DMS 273 treated with DMSO at 0.1 percent for 48 hours (cell line): ENCODE measurements around the gene RFTN1.

Experiments used
- DNase-seq: peaks from one replicate; lab custom pipeline; 2025; lab: John Stamatoyannopoulos, UW

Gene RFTN1

DNA sequence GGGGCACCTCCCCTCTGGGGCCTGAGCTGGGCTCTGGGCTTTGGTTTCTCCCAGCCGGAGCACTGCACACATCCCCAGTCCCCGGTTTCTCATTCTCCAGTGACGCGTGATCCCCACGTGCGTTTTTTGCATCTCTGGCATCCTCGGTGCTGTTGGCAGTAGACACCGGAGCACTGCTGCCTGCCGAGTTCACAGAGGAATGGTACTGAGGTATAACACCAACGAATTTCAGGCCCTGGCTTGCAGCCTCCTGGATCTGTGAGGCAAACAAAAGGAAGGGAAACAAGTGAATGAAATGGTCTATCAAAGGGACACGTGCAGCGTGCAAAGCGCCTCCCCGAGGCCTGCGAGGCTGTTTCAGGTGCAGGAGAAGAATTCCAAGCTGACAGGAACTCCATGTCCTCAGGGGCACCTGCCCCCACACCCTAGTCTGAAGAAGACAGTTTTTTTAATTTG is 135.6 kb downstream of the RFTN1 start:
- no peak for DNase-seq

DNA sequence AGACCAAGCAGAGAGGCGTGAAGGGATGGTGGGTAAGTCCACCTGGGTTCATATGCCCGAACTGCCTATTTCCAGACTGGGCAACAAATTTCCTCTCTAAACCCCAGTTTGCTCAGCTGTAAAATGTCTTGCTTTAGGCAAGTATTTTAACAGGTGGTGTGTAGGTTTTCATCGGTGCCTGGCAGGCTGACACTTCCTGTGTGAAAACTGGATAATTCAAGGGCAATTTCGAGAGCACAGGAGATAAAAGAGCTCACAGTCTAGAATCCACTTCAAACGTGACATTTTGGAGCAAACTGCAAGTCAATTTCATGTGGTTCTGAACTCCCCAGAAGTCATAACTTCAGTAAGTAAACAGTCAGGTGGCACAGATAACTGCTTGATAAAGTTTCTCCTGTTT is 136.3 kb downstream of the RFTN1 start:
- DNase-seq, result no peak

DNA sequence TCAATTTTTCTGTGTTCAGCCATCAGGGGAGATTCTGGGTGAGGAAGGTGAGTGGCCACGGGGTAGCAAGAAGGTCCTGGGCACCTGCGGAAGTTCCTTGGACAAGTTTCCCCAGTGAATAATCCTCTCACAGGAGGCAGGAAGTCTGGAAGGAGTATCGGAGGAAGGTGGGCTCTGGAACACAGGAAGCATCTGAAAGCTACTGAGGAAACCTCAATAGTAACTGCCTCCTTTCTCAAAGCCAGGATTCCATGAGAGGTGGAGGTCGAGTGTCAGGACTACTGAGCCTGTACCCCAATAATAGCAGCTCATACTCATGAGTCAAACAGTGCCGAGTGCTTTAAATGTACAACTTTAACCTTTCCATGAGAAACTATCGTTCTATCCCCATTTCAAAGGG is 137.6 kb downstream of the RFTN1 start:
- no peak for DNase-seq

DNA sequence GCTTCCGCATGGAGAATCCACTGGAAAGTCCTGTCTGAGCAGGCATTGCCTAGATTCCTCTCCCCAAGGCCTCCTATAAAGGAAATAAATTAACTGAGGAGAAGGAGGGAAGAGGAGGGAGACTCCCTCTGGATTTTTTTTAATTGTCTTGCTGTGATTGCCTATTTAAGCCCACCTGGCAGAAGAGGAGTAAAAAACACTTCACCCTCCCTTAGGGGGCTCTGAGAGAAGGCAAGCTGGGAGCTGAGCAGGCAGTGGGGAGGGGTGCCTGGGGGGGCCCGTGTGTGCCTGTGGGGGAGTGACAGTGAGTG is 138.6 kb downstream of the RFTN1 start:
- DNase-seq, result no peak

DNA sequence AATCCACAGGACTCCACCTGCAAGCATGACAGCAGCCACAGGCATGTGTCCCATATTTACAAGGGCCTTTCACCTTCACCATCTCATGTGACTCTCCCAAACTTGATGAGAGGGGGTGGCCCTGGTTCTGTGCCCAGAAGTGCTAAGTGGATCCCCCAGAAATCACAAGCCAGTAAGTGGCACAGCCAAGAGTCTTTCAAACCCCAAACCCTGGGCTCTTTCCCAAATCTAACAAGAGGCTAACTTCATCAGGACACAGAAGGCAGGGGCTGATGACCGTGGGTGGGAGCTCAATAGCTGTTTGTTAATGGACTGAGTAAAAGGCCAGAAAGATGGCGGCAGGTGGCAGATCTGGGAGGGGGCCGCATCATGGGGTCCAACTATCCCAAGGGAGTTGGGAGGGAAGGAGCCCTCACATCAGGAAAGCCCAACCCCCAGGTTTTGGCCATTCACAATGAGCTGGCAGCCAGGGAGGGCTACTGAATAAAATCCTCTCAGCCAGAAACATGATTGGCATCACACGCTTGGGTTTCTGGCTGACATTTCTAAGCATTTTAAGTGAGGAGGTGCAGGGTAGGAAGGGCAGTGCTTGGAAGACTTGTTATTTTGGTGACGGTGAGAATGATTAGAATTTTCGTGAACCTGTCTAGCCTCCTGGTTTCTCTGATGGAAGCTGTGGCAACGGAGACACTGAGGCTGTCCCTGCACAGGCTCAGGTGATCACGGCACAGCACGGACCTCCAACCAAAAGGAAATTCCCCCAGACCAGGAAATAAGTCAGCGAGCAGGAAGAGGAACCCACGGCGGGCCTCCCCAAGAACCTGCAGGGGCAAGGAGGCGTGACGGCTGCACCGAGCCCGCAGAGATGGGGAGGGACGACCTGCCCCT is 139.2 kb downstream of the RFTN1 start:
- DNase-seq, result no peak

DNA sequence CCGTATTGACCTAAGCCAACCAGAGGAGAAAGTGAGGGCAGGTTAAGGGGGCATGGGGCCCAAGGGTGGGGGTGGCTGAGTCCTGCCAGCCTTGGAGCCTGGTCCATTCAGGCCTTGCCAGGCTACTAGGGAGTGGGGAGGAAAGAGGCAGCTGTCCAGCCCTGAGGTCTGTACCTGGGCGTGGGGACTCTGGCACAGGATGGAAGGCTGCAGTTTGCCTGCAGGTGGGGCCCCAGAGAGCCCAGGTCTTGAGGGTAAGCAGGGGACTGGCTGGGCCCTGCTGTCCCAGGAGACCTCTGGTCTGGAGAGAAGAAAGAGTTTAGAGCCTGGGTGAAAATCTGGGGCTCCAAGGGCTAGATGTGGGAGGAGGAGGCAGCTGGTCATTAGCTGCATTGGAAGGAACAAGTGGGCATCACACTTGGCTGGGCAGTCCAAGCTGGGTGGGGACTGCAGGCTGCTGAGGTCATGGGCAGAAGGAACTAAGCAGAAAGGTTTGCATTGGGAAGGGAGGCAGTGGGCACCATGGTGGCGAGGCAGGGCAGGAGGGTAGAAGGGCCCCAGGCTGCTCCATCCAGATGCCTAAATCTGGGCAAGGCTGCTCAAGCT is 140.1 kb downstream of the RFTN1 start:
- no peak for DNase-seq

DNA sequence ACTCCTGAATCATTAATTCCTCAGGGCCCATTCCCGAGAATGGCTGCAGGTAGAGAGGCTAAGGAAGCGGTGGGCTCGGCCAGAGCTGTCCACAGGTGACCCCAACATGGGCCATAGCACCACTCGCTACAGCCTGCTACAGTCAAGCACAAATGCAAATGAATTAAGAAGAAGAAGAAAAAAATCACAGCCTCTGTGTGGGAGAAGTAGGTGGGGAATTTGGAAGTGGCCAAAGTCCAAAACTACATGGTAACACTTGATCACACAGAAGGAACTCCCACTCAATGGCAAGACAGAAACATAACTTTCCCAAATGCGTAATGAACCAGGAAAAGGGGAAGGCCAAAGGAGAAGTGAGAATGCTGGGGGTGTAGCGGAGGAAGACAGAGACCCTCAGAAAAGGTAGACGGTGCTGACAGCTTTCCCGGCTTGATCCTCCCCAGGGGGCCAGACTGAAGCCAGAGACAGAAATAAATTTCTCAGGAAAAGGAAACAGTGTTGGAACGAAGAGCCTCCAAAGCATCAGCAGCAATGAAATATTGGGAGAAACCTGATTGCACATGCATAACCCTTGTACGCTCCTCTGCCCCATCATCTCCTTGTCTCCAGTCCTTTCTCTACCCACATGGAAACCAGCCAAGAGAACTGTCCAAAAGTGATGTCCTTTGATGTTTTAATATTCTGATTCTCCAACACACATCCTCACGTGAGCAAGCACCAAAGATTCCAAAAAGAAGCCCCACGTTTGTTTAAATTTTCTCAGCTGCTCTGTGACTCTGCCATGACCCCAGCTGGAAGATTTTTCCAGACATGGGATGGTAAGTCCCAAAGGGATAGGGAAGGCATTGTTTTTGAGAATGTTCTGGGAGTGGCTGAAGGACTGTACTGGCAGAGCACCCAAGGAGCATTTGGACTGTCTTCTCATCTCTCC is 140.9 kb downstream of the RFTN1 start:
- DNase-seq, result no peak

DNA sequence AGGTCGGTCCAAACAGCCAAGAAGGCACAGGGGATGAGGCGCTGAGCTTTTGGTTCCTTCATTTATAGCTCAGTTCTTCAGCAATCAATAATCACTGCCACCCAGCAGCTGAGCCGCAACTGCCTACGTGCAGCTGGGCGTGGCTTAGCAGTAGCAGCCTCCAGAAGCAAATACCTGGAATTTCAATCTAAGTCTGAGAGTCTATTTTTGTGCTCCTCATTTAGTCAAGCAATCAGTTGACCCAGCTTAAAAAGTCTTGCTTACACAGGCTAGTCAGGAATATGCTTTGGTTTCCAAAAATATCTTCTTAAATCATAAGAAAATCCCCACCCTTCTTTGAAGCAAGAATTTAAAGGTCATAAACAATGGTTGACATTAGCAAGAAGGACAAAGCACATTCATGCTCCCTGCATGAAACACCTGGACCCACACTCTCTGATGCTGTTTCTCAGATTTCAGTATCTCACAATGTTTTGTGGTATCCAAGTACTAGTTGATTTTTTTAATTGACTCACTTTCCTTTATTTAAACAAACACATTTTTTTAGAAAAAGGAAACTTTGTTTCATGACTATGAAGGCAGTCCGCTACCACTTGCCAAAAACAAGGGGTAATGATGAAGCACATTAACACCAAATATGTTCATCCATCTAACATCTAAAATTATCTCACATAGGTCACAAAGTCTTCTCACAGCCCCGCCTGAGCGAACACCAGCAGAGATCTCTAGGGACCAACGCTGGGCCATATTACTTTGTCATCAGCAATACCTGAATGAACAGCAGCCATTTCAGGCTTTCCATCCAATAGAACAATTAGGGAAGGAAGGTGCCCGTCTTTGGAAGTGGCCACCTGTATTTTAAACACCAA is 142.4 kb downstream of the RFTN1 start:
- no peak for DNase-seq

DNA sequence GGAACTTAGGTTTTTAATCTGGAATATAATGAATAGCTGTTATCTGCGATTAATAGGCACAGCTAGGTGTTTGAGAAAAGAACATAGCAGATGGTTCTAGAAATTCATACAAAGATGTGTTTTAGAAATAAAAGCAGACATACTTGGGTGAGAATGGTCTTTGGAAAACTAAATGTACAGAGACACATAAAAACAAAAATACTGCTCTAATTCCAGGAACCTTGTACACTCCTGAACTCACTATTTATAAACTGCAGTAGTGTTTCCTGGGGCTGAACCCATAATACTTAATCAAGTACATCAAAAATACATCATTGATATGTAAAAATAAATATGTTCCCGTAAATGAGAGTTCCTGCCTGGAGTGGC is 143.0 kb downstream of the RFTN1 start:
- DNase-seq, result no peak

DNA sequence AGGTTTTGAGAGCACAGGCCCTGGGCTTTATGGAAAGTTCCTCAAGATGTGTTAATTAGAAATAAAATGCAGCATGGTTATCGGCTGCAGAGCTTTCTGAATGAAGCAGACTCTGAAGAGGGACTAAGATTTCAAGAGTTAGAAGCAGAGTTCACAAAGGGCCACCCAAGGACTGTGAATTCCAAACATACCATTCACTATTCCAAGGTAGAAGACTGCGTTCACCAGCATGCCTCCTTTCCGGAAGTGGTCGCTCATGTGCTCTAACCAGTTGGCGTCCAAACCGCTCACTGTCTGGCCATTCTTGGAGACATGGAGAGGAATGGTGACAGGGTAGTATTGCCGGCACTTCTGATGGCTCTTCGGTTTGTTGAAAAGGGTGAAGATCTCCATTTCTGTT is 143.6 kb downstream of the RFTN1 start:
- DNase-seq, result no peak

DNA sequence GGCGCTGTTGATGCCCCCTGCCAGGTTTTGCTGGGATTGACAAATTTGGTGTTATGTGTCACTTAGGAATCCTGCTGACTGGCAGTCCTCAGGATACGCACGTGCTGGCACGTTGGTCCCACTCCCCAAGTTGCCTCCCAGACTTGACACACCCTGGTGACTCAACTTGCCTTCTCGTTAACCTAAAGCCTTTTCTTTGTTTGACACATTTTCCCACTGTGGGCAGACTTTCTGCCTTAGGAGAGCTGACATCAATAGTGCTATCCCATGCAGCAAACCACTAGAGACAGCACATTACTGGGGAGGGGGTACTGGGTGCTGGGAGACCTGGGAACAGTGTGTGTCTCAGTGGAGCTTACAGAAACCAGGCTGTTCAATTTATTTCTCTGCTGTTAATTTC is 144.2 kb downstream of the RFTN1 start:
- DNase-seq, result no peak

DNA sequence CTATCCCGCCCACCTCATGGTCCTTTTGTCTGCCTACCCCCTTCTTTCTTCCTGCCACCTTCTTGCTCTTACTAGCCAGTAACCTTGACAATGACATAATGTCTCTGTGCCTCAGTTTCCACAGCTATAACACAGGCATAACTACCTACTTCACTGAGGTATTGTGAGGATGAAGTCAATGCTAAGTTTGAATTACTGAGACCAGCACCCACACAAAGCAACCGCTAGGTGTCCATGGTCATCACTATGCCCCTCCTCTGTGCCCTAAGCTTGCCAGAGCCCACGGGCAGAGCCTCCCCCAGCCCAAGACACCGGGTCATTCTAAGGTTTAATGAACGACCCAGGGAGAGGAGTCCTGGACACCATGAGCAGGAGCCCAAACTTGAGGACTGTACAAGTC is 146.9 kb downstream of the RFTN1 start:
- DNase-seq, result no peak

DNA sequence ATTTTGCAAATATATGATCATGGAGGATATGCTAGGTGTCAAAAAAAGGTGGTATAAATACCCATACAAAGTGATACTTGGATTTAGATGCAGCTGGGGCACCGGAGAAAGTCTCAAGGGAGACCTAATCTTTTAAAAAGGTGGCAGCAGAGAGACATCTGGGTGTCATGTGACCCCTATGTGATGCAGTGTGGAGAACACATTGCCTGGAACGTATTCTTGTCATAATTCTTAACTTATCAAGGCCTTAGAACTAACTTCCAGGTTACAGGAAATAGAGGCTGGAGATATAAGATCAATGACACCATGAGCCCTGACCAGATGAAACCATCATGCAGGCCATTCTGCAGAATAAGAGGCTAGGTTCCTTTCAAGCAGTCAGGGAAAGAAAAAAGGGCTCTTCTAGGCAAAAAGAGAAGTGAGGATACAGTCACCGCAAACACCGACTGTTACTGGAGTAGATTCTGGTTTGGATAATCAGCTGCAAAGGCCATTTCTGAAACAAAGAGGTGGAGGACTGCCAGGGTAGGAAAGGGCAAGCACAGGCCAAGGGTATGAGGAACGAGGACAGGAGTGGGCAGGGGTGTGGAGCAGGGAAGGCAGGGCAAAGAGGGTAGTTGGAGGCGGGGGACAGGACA is 147.9 kb downstream of the RFTN1 start:
- DNase-seq, result no peak

DNA sequence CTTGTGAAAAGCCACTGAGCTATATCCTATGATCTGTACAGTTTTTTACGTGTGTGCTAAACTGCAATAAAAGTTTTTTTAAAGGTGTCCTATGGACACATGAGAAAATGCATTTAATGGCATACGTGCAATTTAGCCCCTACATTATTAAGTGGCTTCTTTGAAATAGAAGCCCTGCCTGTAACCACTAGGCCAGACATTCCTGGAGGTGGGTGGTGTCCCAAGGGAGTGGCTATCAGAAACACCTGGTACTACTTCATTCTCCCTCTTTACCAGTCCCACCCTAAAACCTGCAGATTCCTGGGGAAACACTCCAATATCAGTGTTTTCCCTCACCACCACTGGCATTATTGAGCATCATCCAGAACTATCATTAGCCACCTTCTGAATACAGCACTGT is 148.5 kb downstream of the RFTN1 start:
- no peak for DNase-seq

DNA sequence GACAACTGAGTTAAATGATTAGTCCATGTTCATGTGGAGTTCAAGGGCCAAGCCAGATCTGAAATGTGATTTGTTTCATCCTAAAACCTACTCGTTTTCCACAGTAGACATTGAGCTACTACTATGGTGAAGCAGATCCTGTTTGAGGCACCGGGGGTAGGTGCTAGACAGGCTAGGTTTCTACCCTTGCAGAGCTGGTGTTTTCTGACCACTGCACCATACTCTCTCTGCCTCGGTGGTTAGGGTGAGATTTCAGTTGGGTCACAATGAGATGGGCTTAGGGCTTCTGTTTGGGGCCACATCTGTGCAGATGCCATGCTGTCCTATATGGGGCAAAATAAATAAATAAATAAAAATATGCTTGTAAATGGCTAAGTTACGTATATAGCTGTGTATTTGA is 149.2 kb downstream of the RFTN1 start:
- no peak for DNase-seq

DNA sequence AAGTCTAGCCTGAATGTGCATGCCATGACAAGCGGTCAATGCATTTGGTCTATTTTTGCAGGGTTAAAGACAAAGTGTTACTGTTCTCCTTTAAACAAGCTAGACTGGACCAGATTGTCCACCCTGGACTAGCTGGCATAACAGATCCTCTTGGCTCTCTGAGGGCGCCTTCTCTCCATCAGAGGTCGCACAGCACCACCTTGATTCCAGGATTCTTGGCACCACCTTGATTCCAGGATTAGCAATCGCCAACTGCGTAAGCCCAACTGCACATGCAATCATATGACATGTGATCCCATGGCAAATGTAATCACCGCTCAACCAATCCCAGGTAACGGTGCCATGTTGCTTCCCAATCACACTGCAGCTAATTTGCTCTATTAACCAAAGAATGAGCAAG is 149.9 kb downstream of the RFTN1 start:
- no peak for DNase-seq

DNA sequence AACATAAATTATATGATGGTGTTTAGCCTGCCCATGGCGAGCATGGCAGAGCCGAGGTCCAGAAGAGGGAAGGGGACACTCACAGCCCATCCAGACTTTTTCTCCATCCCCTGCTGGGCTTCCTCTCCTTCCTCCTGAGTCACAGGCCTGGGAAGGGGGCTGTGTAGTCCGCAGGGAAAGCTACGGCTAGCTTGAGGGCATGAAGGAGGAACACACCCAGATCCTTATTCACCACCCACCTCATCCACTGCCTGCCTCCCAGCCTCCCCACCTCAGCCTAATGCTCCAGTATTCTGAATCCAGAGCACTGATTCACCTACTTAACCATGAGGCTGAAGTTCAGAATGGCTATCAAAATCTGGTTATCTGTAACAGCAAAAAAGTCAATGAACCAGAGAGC is 150.7 kb downstream of the RFTN1 start:
- no peak for DNase-seq

DNA sequence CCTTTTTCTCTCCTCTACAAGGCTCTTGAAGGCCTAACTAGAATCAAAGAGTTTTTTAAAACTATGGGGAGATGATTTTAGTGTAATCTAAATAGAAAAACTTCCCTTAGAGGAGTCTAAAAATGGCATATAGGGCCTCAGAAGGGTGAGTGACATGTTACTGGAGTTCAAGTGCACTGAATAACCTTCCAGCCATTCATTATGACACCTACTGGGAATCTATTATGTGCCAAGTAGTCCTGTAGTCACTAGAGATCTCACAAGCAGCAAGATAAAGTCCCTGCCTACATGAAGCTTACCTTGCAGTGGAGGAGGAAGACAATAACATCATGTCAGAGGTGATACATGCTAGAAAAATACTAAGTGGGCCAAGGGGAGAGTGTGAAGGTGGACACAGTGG is 152.4 kb downstream of the RFTN1 start:
- no peak for DNase-seq

DNA sequence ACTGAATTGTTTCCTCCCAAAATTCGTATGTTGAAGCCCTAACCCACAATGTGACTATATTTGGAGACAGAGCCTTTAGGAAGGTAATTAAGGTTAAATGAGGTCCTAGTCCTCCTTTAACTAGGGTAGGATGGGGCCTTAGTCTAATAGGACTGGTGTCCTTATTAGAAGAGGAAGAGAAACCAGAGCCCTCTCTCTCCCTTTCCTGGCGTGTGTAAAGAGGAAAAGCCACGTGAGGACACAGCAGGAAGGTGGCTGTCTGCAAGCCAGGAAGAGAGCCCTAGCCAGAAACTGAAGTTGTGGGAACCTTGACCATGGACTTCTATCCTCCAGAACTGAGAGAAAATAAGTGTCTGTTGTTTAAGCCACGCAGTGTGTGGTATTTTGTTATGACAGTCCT is 154.2 kb downstream of the RFTN1 start:
- DNase-seq, result no peak

DNA sequence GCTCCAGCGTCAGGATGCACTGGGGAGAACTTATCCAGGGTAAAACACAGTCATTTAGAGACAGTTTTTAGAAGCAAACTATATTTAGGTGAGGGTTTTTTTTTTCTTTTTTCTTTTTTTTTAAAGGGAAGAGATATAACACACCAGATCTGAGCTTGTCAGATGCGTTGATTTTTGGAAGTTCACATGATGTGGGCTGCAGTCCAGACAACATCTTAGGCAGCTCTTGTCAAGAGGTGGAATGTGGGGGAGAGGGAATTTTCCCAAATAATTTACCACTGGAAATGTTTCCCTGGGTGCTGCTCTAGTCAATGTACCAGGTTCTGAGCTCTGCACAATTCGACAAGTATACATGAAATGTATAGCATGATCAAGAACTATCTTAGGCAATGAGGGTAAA is 155.2 kb downstream of the RFTN1 start:
- no peak for DNase-seq
